Measurements from ENCODE around the gene SH3RF2.

Gene SH3RF2

GRCh38 chr5:146072595-146072994, 136.2 kb downstream of the SH3RF2 start:
- H3K4me3 ChIP-seq (ENCODE audit: low read length): no peak overlapping the region
- H3K9ac ChIP-seq (ENCODE audit: low read length): no peak overlapping the region
- H3K79me2 ChIP-seq (ENCODE audit: low read length): no peaks in the 10 kb centered on the region
- H3K27ac ChIP-seq (ENCODE audit: low read length): no peak overlapping the region
- 0 out of 2 replicates have a peak, but pooled peaks cover 5% of the 10 kb centered on the region for H3K4me1 ChIP-seq (ENCODE audit: low read length)
- no peaks in the 10 kb centered on the region for H3K36me3 ChIP-seq (replicated peaks; ENCODE audit: low read depth, low read length)
- TF ChIP-seq EZH2phosphoT487 (IDR thresholded peaks at IDR 0.05; ENCODE audit: low read depth): no peak
- no peak for TF ChIP-seq CTCF (IDR thresholded peaks at IDR 0.05; ENCODE audit: low read depth, low read length)
- no peak overlapping the region for H3K4me2 ChIP-seq (ENCODE audit: low read length)
- no peaks in the 10 kb centered on the region for H3K27me3 ChIP-seq (ENCODE audit: low read depth, low read length)
- H3K9me3 ChIP-seq (ENCODE audit: insufficient read depth, low read length): no peaks in the 10 kb centered on the region
- no peak overlapping the region for H2AFZ ChIP-seq (ENCODE audit: low read depth, low read length)
- H4K20me1 ChIP-seq (ENCODE audit: insufficient read depth, low read length): no peaks in the 10 kb centered on the region

- Histone ChIP-seq H3K9ac (ENCODE audit: low read length) (no peak overlapping the region), H3K27ac (ENCODE audit: low read length) (no peak overlapping the region), H3K4me1 (ENCODE audit: low read length) (0 out of 2 replicates have a peak, but pooled peaks cover 5% of the 10 kb centered on the region), H3K27me3 (ENCODE audit: low read depth, low read length) (no peaks in the 10 kb centered on the region), H3K4me3 (ENCODE audit: low read length) (no peak overlapping the region), H3K79me2 (ENCODE audit: low read length) (no peaks in the 10 kb centered on the region), H3K4me2 (ENCODE audit: low read length) (no peak overlapping the region), H3K36me3 (replicated peaks; ENCODE audit: low read depth, low read length) (no peaks in the 10 kb centered on the region), H4K20me1 (ENCODE audit: insufficient read depth, low read length) (no peaks in the 10 kb centered on the region), H2AFZ (ENCODE audit: low read depth, low read length) (no peak overlapping the region), H3K9me3 (ENCODE audit: insufficient read depth, low read length) (no peaks in the 10 kb centered on the region)
- no peak for TF ChIP-seq EZH2phosphoT487 (IDR thresholded peaks at IDR 0.05; ENCODE audit: low read depth)
- TF ChIP-seq CTCF (IDR thresholded peaks at IDR 0.05; ENCODE audit: low read depth, low read length): no peak
Observed at GRCh38 chr5:146073239-146073900, 137.0 kb downstream of the SH3RF2 start.

- Histone ChIP-seq H2AFZ (ENCODE audit: low read depth, low read length) (no peak overlapping the region), H3K9me3 (ENCODE audit: insufficient read depth, low read length) (no peaks in the 10 kb centered on the region), H3K79me2 (ENCODE audit: low read length) (no peaks in the 10 kb centered on the region), H3K36me3 (replicated peaks; ENCODE audit: low read depth, low read length) (no peaks in the 10 kb centered on the region), H3K27ac (ENCODE audit: low read length) (no peak overlapping the region), H3K4me3 (ENCODE audit: low read length) (no peak overlapping the region), H3K9ac (ENCODE audit: low read length) (no peak overlapping the region), H3K27me3 (ENCODE audit: low read depth, low read length) (no peaks in the 10 kb centered on the region), H4K20me1 (ENCODE audit: insufficient read depth, low read length) (no peaks in the 10 kb centered on the region), H3K4me1 (ENCODE audit: low read length) (0 out of 2 replicates have a peak, but pooled peaks cover 3% of the 10 kb centered on the region), H3K4me2 (ENCODE audit: low read length) (no peak overlapping the region)
- TF ChIP-seq CTCF (IDR thresholded peaks at IDR 0.05; ENCODE audit: low read depth, low read length) (no peak), EZH2phosphoT487 (IDR thresholded peaks at IDR 0.05; ENCODE audit: low read depth) (no peak)
Observed at GRCh38 chr5:146076028-146076427, 139.7 kb downstream of the SH3RF2 start.

- Histone ChIP-seq H4K20me1 (ENCODE audit: insufficient read depth, low read length) (no peaks in the 10 kb centered on the region), H3K27me3 (ENCODE audit: low read depth, low read length) (no peaks in the 10 kb centered on the region), H3K27ac (ENCODE audit: low read length) (no peak overlapping the region), H3K4me2 (ENCODE audit: low read length) (no peak overlapping the region), H2AFZ (ENCODE audit: low read depth, low read length) (no peak overlapping the region), H3K4me1 (ENCODE audit: low read length) (0 out of 2 replicates have a peak, but pooled peaks cover 3% of the 10 kb centered on the region), H3K4me3 (ENCODE audit: low read length) (no peak overlapping the region), H3K9ac (ENCODE audit: low read length) (no peak overlapping the region), H3K79me2 (ENCODE audit: low read length) (no peaks in the 10 kb centered on the region), H3K36me3 (replicated peaks; ENCODE audit: low read depth, low read length) (no peaks in the 10 kb centered on the region), H3K9me3 (ENCODE audit: insufficient read depth, low read length) (no peaks in the 10 kb centered on the region)
- TF ChIP-seq CTCF (IDR thresholded peaks at IDR 0.05; ENCODE audit: low read depth, low read length) (no peak), EZH2phosphoT487 (IDR thresholded peaks at IDR 0.05; ENCODE audit: low read depth) (no peak)
Observed at GRCh38 chr5:146076455-146076854, 140.1 kb downstream of the SH3RF2 start.
